ENCODE measurements around the gene IL17RB.

Gene IL17RB

DNA sequence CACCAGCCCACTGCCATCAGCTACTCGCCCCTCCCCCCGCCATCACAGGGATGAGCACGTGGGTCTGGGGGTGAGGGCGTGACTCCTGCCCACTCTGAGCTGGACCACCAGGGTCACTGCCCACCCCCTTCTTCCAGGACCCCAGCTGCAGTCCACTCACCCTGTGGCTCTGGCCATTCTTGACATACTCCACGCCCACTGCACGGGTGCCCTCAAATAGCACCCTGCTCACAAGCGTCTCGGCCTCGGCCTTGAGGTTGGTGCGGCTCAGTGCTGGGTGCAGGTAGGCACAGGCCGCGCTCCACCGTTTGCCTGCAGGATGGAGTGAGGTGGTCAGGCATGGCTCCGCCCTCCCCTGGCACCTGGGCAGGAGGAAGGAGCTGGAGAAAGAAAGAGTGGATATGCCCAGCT lies 24.0 kb upstream of the IL17RB start:
- no peak for TF ChIP-seq POLR2A (IDR thresholded peaks at IDR 0.05; ENCODE audit: low read depth, low read length)
- no peak for TF ChIP-seq TAF1 (IDR thresholded peaks at IDR 0.05; ENCODE audit: borderline replicate concordance, low read depth, low read length)
- TF ChIP-seq POLR2AphosphoS5 (IDR thresholded peaks at IDR 0.05; ENCODE audit: low read depth, low read length): no peak
- DNase-seq (ENCODE audit: insufficient read length): no peak
- FAIRE-seq: no peak

DNA sequence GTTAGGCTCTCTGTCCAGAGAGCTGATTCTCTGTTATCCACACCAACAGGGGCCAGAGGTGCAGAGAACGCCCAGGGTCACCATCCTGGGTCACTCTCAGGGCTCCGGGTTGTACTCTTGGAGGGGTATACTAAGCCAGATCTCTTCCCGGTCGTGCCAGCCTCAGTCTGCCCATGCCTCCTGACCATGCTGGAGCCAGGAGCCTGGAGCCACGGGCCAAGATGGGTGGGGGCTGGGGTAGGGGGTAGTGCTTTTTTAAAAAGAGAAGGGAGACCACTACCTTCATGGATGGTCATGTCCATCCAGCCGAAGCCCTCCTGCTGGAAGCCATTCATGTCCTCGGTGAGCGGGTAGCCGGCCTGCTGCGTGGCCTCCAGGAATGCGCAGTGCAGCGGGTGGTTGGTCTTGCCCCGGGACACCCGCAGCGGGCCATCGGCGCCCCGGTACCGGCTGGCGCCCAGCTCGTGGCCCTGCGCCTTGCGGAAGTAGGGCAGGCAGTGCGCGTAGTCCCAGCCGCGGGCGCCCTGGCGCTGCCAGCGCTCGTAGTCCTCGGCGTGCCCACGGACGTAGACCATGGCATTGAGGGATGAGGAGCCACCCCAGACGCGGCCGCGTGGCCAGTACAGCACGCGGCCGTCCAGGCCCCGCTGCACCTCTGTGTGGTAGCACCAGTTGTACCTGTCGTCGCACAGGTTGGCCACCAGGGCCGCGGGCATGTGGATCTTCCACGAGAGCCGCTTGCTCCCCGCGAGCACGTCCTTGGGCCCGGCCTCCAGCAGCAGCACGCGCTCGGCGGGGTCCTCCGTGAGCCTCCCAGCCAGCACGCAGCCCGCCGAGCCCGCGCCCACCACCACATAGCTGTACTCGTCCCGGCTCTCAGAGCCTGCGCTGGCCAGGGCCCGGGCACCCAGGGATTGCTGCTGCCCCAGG lies 23.1 kb upstream of the IL17RB start:
- no peak for FAIRE-seq

DNA sequence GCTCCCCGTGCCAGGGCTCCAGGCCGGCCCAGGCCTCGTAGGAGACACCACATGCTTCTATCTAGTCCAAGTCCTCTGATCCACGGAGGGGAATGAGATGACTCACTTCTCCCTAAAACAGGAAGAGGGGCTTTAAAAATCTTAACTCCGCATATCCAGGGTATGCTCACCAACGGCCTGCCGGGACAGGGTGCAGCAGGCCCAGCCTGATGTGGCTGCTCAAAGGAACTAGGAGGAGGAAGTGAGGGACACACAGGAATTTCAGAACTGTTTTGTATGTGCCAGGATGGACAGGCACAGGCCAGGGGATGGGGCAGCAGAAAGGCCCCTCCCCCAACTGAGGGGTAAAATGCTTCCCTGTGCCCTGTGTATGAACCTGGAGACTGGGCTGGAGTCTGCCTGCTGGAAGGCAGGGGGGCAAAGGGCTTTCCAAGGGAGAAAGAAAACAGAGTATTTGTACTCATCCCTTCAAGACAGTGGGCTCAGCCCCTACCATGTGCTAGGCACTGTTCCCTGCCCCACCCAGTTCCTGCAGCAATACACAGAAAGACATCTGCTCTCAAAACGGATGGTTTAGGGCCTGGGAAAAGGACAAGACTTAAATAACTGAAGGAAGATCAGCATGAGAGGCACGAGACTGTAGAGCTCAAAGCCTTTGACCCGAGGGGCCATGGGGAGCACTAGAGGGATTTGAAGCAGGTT lies 22.3 kb upstream of the IL17RB start:
- TF ChIP-seq POLR2A (IDR thresholded peaks at IDR 0.05; ENCODE audit: low read depth, low read length) (no peak), TAF1 (IDR thresholded peaks at IDR 0.05; ENCODE audit: borderline replicate concordance, low read depth, low read length) (no peak), POLR2AphosphoS5 (IDR thresholded peaks at IDR 0.05; ENCODE audit: low read depth, low read length) (no peak)
- DNase-seq (ENCODE audit: insufficient read length) (no peak), FAIRE-seq (no peak)

More for the DNA sequence above, 23.1 kb upstream of the IL17RB start:
- no peak for DNase-seq (ENCODE audit: insufficient read length)
- TF ChIP-seq POLR2AphosphoS5 (IDR thresholded peaks at IDR 0.05; ENCODE audit: low read depth, low read length) (no peak), TAF1 (IDR thresholded peaks at IDR 0.05; ENCODE audit: borderline replicate concordance, low read depth, low read length) (no peak), POLR2A (IDR thresholded peaks at IDR 0.05; ENCODE audit: low read depth, low read length) (no peak)

DNA sequence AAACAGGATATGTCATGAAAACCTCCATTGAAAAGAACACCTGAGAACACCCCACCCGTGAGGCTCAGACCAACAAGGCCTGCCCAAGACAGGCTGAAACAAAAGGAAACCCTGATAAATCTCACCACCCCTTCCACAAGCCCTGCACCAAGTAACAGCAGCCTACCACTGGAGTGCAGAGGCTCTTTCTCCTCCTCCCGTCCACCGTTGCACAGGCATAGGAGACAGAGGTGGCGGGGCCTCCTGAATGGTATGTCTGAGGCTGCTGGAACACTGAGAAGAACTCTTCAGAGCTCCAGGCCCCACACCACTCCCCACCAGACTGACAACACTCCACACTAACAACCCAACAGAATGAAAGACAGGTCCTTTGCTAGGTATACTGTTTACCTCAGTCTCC lies 21.6 kb upstream of the IL17RB start:
- no peak for TF ChIP-seq TAF1 (IDR thresholded peaks at IDR 0.05; ENCODE audit: borderline replicate concordance, low read depth, low read length)
- TF ChIP-seq POLR2A (IDR thresholded peaks at IDR 0.05; ENCODE audit: low read depth, low read length): no peak
- no peak for TF ChIP-seq POLR2AphosphoS5 (IDR thresholded peaks at IDR 0.05; ENCODE audit: low read depth, low read length)
- DNase-seq (ENCODE audit: insufficient read length) (no peak), FAIRE-seq (no peak)

DNA sequence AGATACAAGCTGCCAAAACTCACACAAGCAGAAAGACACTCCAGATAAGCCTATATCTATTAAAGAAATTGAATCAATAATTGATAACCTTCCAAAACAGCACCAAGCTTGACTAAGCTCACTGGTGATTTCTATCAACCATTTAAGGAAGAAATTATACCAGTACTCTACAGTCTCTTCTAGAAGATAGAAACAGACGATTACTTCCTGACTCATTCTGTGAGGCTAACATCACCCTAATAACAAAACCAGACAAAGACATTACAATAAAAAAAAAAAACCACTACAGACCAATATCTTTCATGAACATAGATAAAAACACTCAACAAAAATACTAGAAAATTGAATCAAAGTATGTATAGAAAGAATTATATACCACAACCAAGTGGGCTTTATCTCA lies 20.3 kb upstream of the IL17RB start:
- TF ChIP-seq POLR2A (IDR thresholded peaks at IDR 0.05; ENCODE audit: low read depth, low read length) (no peak), TAF1 (IDR thresholded peaks at IDR 0.05; ENCODE audit: borderline replicate concordance, low read depth, low read length) (no peak), POLR2AphosphoS5 (IDR thresholded peaks at IDR 0.05; ENCODE audit: low read depth, low read length) (no peak)
- FAIRE-seq: no peak
- no peak for DNase-seq (ENCODE audit: insufficient read length)

DNA sequence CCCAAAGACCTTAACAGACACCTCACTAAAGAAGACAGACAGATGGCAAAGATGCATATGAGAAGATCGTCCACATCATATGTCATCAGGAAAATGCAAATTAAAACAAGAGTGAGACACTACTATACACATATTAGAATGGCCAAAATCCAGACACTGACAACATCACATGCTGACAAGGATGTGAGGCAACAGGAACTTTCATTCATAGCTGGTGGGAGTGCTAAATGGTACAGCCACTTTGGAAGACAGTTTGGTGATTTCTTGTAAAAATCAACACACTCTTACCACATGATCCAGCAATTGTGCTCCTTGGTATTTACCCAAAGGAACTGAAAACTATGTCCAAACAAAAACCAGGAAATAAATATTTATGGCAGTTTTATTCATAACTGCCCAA lies 17.8 kb upstream of the IL17RB start:
- no peak for DNase-seq (ENCODE audit: insufficient read length)
- no peak for FAIRE-seq
- TF ChIP-seq POLR2AphosphoS5 (IDR thresholded peaks at IDR 0.05; ENCODE audit: low read depth, low read length) (no peak), TAF1 (IDR thresholded peaks at IDR 0.05; ENCODE audit: borderline replicate concordance, low read depth, low read length) (no peak), POLR2A (IDR thresholded peaks at IDR 0.05; ENCODE audit: low read depth, low read length) (no peak)

DNA sequence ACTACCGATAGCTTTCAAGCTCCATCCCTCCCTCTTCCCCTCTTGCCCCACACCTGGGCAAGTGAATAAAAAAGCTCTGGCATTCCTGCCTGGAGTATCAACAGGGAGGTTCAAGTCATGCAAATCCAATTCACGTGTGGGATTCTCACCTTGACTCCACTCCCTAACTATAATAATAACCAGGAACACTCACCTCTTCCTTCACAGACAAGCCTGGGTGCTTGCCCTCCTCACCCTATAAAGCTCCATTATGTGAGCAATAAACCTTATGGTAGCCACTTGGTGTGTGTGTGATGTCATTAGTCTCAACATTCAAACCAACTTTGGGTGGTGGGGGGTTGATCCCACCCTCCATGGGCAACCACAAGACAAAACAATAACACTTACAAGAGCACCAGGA lies 16.8 kb upstream of the IL17RB start:
- TF ChIP-seq TAF1 (IDR thresholded peaks at IDR 0.05; ENCODE audit: borderline replicate concordance, low read depth, low read length) (no peak), POLR2AphosphoS5 (IDR thresholded peaks at IDR 0.05; ENCODE audit: low read depth, low read length) (no peak), POLR2A (IDR thresholded peaks at IDR 0.05; ENCODE audit: low read depth, low read length) (no peak)
- FAIRE-seq (no peak), DNase-seq (ENCODE audit: insufficient read length) (no peak)

DNA sequence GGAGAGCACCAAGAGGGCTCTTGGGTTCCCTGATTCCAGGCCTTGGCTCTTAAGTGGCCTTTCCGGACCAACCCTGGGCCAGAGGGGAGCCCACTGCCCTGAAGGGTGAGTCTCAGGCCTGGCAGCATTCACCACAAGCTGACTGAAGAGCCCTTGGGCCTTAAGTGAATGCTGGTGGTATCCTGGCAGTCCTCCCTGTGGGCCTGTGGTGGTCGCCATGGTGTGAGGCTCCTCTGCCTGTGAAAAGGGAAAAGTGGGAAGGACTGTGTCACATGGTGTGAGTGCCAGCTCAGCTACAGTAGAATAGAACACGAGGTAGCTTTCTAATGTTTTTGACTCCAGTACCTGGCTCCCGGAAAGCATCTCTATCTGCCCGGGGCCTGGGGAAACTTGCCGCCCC lies 15.4 kb upstream of the IL17RB start:
- no peak for FAIRE-seq
- TF ChIP-seq POLR2A (IDR thresholded peaks at IDR 0.05; ENCODE audit: low read depth, low read length): no peak
- no peak for DNase-seq (ENCODE audit: insufficient read length)

DNA sequence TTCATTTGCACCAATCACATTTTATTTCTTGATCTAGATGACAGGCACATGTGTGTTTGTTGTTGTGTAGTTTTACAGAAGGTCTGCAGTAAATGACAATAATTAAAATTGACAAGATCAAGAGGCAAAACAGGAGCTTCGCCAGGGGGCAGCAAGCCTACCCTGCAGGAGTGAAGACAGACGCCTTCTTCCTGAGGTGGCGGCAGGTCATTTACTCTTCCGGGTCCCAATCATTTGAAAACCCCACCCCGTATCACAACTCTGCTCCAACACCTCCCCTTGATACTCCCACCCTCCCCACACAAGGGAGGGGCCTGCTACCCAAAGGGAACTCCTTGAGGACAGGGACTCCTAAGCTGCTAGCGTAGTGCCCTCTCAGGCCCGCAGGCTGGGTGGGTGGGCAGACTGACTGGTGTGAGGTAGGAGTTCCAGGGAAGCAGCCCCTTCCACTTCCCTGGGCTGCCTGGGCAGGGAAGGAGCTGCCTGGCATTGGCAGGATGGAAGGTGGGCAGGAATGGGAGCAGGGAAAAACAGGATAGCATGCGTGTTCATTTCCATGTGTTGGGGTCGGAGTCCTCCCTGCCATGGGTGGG lies 13.2 kb upstream of the IL17RB start:
- DNase-seq (ENCODE audit: insufficient read length) (no peak), FAIRE-seq (no peak)
- TF ChIP-seq POLR2A (IDR thresholded peaks at IDR 0.05; ENCODE audit: low read depth, low read length) (no peak), POLR2AphosphoS5 (IDR thresholded peaks at IDR 0.05; ENCODE audit: low read depth, low read length) (no peak), TAF1 (IDR thresholded peaks at IDR 0.05; ENCODE audit: borderline replicate concordance, low read depth, low read length) (no peak)

DNA sequence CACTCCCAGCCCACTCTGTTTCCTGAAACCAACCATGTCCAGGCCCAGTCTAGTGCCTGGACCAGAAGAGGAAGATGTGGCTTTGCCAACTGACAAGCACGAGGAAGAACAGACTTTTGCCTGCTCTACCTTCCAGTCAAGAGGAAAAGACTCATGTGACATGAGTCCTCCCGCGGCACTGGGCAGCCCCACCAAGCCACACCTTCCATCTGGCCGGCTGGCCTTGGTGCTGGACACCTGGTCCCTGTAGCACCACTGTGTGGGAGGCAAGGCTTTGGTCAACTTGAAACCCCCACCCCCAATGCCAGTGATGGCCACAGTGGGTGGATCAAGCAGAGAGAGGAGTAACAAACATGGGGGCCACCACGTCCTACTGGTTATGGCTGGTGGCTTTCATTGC lies 12.7 kb upstream of the IL17RB start:
- TF ChIP-seq POLR2A (IDR thresholded peaks at IDR 0.05; ENCODE audit: low read depth, low read length) (no peak), POLR2AphosphoS5 (IDR thresholded peaks at IDR 0.05; ENCODE audit: low read depth, low read length) (no peak), TAF1 (IDR thresholded peaks at IDR 0.05; ENCODE audit: borderline replicate concordance, low read depth, low read length) (no peak)
- no peak for DNase-seq (ENCODE audit: insufficient read length)
- no peak for FAIRE-seq

DNA sequence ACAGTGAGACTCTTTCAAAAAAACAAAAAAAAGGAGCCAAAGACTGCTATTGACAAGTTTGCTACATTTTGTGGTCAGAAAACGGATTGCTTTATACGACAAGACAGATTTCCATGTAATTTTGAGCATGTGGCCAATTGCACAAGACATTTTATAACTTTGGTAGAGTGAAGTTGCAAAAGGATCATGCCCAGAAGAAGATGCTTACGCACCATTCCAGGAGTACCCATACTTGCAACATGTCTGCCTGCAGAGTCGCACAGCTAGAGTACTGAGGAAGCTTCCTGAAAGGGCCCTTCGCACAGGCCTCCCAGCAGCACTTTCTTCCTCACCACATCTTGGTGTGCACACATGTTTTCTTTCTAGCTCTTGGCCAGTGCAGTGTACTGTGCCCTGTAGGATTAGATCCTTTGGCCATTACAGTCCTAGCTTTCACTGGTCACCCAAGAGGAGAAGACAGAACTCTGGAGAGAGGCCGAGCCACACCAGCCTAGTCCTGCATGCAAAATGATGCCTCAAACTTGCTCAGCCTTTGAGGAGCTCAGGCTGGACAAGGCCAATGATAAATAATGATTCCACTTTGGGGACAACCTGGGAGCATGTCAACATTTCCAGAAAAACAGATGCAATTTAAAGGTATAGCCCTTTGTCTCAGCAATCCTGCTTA lies 11.8 kb upstream of the IL17RB start:
- no peak for DNase-seq (ENCODE audit: insufficient read length)
- no peak for FAIRE-seq
- TF ChIP-seq POLR2A (IDR thresholded peaks at IDR 0.05; ENCODE audit: low read depth, low read length): no peak
- TF ChIP-seq POLR2AphosphoS5 (IDR thresholded peaks at IDR 0.05; ENCODE audit: low read depth, low read length): no peak
- no peak for TF ChIP-seq TAF1 (IDR thresholded peaks at IDR 0.05; ENCODE audit: borderline replicate concordance, low read depth, low read length)
